ENCODE results near the gene PHACTR1.

PHACTR1 gene

GRCh38 chr6:13283331-13283730 is 566.8 kb downstream of the PHACTR1 start:
- no peak for TF ChIP-seq FOXP2 (optimal IDR thresholded peaks at IDR 0.05; ENCODE audit: control extremely low read depth, extremely low read length, insufficient read depth)
- no peak for TF ChIP-seq EZH2 (IDR thresholded peaks at IDR 0.05)
- no peak for TF ChIP-seq POLR2AphosphoS5 (IDR thresholded peaks at IDR 0.05; ENCODE audit: borderline replicate concordance, low read depth, low read length)
- Histone ChIP-seq H3K4me3 (no peak overlapping the region), H3K9ac (ENCODE audit: insufficient read length) (no peak overlapping the region), H3K36me3 (ENCODE audit: insufficient read depth, low read length) (no peaks in the 10 kb centered on the region), H3K27ac (no peak overlapping the region), H3K9me3 (ENCODE audit: low read depth, low read length) (no peaks in the 10 kb centered on the region)
- DNase-seq (ENCODE audit: low read depth, low spot score), result no peak

GRCh38 chr6:13284646-13285045 is 568.1 kb downstream of the PHACTR1 start:
- Histone ChIP-seq H3K27ac (no peak overlapping the region), H3K9ac (ENCODE audit: insufficient read length) (no peak overlapping the region), H3K36me3 (ENCODE audit: insufficient read depth, low read length) (no peaks in the 10 kb centered on the region), H3K4me3 (no peak overlapping the region), H3K9me3 (ENCODE audit: low read depth, low read length) (no peaks in the 10 kb centered on the region)
- TF ChIP-seq EZH2 (IDR thresholded peaks at IDR 0.05) (no peak), FOXP2 (optimal IDR thresholded peaks at IDR 0.05; ENCODE audit: control extremely low read depth, extremely low read length, insufficient read depth) (no peak)
- no peak for DNase-seq (ENCODE audit: low read depth, low spot score)

- DNase-seq (ENCODE audit: low read depth, low spot score), result no peak
- no peaks in the 10 kb centered on the region for H3K36me3 ChIP-seq (ENCODE audit: insufficient read depth, low read length)
- no peak overlapping the region for H3K27ac ChIP-seq
- H3K9ac ChIP-seq (ENCODE audit: insufficient read length), result no peak overlapping the region
- no peak overlapping the region for H3K4me3 ChIP-seq
- TF ChIP-seq EZH2 (IDR thresholded peaks at IDR 0.05) (no peak), FOXP2 (optimal IDR thresholded peaks at IDR 0.05; ENCODE audit: control extremely low read depth, extremely low read length, insufficient read depth) (no peak), POLR2AphosphoS5 (IDR thresholded peaks at IDR 0.05; ENCODE audit: borderline replicate concordance, low read depth, low read length) (no peak)
- H3K9me3 ChIP-seq (ENCODE audit: low read depth, low read length), result no peaks in the 10 kb centered on the region
These were observed 569.1 kb downstream of the PHACTR1 start for GRCh38 chr6:13285705-13286104.

DNA sequence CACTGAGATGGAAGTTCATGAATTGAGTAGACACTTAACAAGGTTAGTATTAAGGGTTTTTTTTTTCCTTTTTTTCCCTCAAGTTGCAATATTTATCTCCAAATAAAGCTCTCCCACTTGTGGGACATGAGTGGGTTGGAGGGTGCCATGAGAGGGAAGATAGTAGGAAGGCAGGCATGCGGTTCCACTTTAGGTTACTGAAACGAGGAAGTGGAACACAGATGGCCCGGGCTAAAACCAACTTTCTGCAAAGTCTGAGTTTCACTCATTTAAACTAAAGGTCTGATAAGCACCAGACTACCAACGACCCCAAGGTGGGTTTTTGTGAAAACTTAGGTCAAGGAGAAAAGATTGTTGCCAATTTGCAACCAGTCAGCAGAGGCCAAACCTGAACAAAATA is 569.6 kb downstream of the PHACTR1 start:
- Histone ChIP-seq H3K4me3 (no peak overlapping the region), H3K9ac (ENCODE audit: insufficient read length) (no peak overlapping the region), H3K27ac (no peak overlapping the region), H3K9me3 (ENCODE audit: low read depth, low read length) (no peaks in the 10 kb centered on the region), H3K36me3 (ENCODE audit: insufficient read depth, low read length) (no peaks in the 10 kb centered on the region)
- no peak for DNase-seq (ENCODE audit: low read depth, low spot score)
- no peak for TF ChIP-seq POLR2AphosphoS5 (IDR thresholded peaks at IDR 0.05; ENCODE audit: borderline replicate concordance, low read depth, low read length)
- TF ChIP-seq FOXP2 (optimal IDR thresholded peaks at IDR 0.05; ENCODE audit: control extremely low read depth, extremely low read length, insufficient read depth), result no peak
- no peak for TF ChIP-seq EZH2 (IDR thresholded peaks at IDR 0.05)

GRCh38 chr6:13287104-13287503 is 570.5 kb downstream of the PHACTR1 start:
- H3K27ac ChIP-seq, result no peak overlapping the region
- no peak overlapping the region for H3K9ac ChIP-seq (ENCODE audit: insufficient read length)
- no peak for DNase-seq (ENCODE audit: low read depth, low spot score)
- no peaks in the 10 kb centered on the region for H3K9me3 ChIP-seq (ENCODE audit: low read depth, low read length)
- no peak for TF ChIP-seq FOXP2 (optimal IDR thresholded peaks at IDR 0.05; ENCODE audit: control extremely low read depth, extremely low read length, insufficient read depth)
- TF ChIP-seq EZH2 (IDR thresholded peaks at IDR 0.05), result no peak
- TF ChIP-seq POLR2AphosphoS5 (IDR thresholded peaks at IDR 0.05; ENCODE audit: borderline replicate concordance, low read depth, low read length), result no peak
- no peaks in the 10 kb centered on the region for H3K36me3 ChIP-seq (ENCODE audit: insufficient read depth, low read length)
- no peak overlapping the region for H3K4me3 ChIP-seq

- no peak for TF ChIP-seq POLR2AphosphoS5 (IDR thresholded peaks at IDR 0.05; ENCODE audit: borderline replicate concordance, low read depth, low read length)
- no peak for TF ChIP-seq EZH2 (IDR thresholded peaks at IDR 0.05)
- TF ChIP-seq FOXP2 (optimal IDR thresholded peaks at IDR 0.05; ENCODE audit: control extremely low read depth, extremely low read length, insufficient read depth), result no peak
- H3K4me3 ChIP-seq, result no peak overlapping the region
- no peaks in the 10 kb centered on the region for H3K36me3 ChIP-seq (ENCODE audit: insufficient read depth, low read length)
- H3K27ac ChIP-seq, result no peak overlapping the region
- DNase-seq (ENCODE audit: low read depth, low spot score), result no peak
- no peaks in the 10 kb centered on the region for H3K9me3 ChIP-seq (ENCODE audit: low read depth, low read length)
- H3K9ac ChIP-seq (ENCODE audit: insufficient read length), result no peak overlapping the region
These were observed 571.9 kb downstream of the PHACTR1 start for GRCh38 chr6:13288481-13288880.

DNA sequence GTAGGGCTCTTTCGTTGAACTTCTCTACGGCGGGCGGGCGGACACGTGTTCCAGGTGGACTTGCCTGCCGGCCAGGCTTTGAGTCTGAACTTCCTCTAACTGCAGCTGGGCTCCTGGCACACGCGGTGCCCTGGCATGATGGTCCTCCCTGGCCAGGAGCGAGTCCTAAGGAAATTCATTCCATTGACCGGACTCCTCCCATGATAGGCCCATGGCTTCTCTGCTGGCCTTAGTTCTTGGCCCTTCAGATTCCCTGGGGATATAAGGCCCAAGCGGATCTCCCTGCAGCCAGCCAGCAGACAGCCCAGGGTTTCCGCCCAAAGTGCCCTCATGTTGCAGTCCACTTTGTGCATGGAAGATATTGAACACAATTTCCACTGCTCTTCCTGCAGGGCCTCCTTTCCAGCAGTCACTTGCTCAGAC is 572.4 kb downstream of the PHACTR1 start:
- TF ChIP-seq POLR2AphosphoS5 (IDR thresholded peaks at IDR 0.05; ENCODE audit: borderline replicate concordance, low read depth, low read length) (no peak), EZH2 (IDR thresholded peaks at IDR 0.05) (no peak), FOXP2 (optimal IDR thresholded peaks at IDR 0.05; ENCODE audit: control extremely low read depth, extremely low read length, insufficient read depth) (no peak)
- DNase-seq (ENCODE audit: low read depth, low spot score), result no peak
- H3K4me3 ChIP-seq, result no peak overlapping the region

DNA sequence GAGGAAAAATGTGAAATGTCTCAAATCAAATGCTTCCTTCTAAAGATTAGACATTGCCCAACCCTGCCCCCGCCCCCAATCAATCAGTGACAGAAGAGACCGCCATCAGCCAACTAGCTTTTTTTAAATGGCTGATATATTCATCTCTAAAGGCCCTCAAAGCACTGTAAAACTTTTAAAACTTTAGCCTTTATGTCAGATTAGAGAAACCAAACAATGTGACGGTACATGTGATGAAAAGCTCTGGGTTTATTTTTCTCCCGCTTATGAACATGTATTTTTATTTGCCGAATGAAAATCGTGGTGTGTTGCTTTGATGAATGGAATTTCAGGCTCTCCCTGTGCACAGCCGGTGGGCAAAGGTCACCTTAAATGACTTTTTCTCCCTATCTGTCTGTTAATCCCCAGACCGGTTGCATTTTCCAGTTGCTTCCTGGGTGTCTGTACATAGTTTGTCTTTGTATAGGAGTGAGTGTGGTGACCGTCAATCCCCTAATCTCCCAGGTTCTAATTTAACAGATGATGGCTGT is 573.3 kb downstream of the PHACTR1 start:
- Histone ChIP-seq H3K9me3 (ENCODE audit: low read depth, low read length) (no peaks in the 10 kb centered on the region), H3K9ac (ENCODE audit: insufficient read length) (no peak overlapping the region), H3K36me3 (ENCODE audit: insufficient read depth, low read length) (peaks cover 10% of the 10 kb centered on the region; the same call in 1 of the 2 replicates), H3K4me3 (no peak overlapping the region), H3K27ac (no peak overlapping the region)
- TF ChIP-seq POLR2AphosphoS5 (IDR thresholded peaks at IDR 0.05; ENCODE audit: borderline replicate concordance, low read depth, low read length) (no peak), EZH2 (IDR thresholded peaks at IDR 0.05) (no peak)
- DNase-seq (ENCODE audit: low read depth, low spot score), result no peak

More for the DNA sequence above, 572.4 kb downstream of the PHACTR1 start:
- H3K9ac ChIP-seq (ENCODE audit: insufficient read length), result no peak overlapping the region
- peaks cover 2% of the 10 kb centered on the region; the same call in 1 of the 2 replicates for H3K36me3 ChIP-seq (ENCODE audit: insufficient read depth, low read length)
- H3K9me3 ChIP-seq (ENCODE audit: low read depth, low read length), result no peaks in the 10 kb centered on the region
- no peak overlapping the region for H3K27ac ChIP-seq

DNA sequence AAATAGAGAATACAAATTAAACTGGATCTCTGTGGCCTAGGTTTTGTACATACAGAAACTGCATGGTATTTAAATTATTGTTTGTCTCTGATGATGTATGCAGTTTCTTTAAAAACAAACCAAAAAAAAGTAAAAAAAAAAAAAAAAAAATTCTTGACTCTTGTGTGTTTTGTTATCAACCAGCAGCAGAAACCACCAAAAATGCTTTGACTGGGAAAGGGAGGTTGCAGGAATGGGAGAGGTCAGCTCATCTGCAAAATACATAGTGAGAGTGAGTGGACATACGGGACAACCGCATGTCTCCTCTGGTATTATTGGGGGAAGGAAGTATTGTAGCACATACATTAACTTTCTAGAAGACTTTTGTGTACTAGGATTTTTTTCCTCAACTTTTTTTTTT is 573.8 kb downstream of the PHACTR1 start:
- no peak overlapping the region for H3K4me3 ChIP-seq
- no peak for TF ChIP-seq EZH2 (IDR thresholded peaks at IDR 0.05)
- no peak for TF ChIP-seq FOXP2 (optimal IDR thresholded peaks at IDR 0.05; ENCODE audit: control extremely low read depth, extremely low read length, insufficient read depth)
- no peak for TF ChIP-seq POLR2AphosphoS5 (IDR thresholded peaks at IDR 0.05; ENCODE audit: borderline replicate concordance, low read depth, low read length)
- no peak for DNase-seq (ENCODE audit: low read depth, low spot score)
- H3K9ac ChIP-seq (ENCODE audit: insufficient read length), result no peak overlapping the region
- H3K9me3 ChIP-seq (ENCODE audit: low read depth, low read length), result no peaks in the 10 kb centered on the region
- H3K36me3 ChIP-seq (ENCODE audit: insufficient read depth, low read length), result peaks cover 14% of the 10 kb centered on the region; the same call in 1 of the 2 replicates
- H3K27ac ChIP-seq, result no peak overlapping the region

All from SK-N-MC (cell line).